GM12878 (cell line): ENCODE results near the gene PTPRD. TPM values are rescaled to one million over a fixed set of nuclear protein-coding genes. Genes with fewer than 3 reads are reported as not detected.

Experiments used
- ATAC-seq: fragments of 200-7000 bp; cut with Tn5 transposase; 3 replicates; pipeline ENCODE4 v1.9.1; 2020; ENCODE audit warnings: mild to moderate bottlenecking, moderate library complexity
- BruUV-seq: library from RNA; stranded (reverse); fragments of 400-500 nt; replicated peaks from 2 replicates; lab custom pipeline; 2021; lab: Mats Ljungman, UMichigan
- CTCF ChIA-PET: fragments of 300-600 bp; sonication (Branson Sonifier 250); formaldehyde crosslinking; extraction: SDS; loops from one replicate; lab custom pipeline; 2021; ENCODE audit warnings: inconsistent platforms; lab: Yijun Ruan, JAX
- POLR2A ChIA-PET: fragments of 350-600 bp; formaldehyde crosslinking; extraction: SDS; loops from one replicate; lab custom pipeline; 2021; ENCODE audit warnings: inconsistent platforms; lab: Charles Lee
- RAD21 ChIA-PET: fragments of 300-600 bp; sonication (Branson Sonifier 250); formaldehyde crosslinking; loops from one replicate; lab custom pipeline; 2023; ENCODE audit warnings: antibody characterized with exemption; ENCODE audit not compliant: unreplicated experiment; lab: Charles Lee
- SMC1A ChIA-PET: fragments of 300-600 bp; sonication (Branson Sonifier 250); formaldehyde crosslinking; loops from one replicate; lab custom pipeline; 2023; ENCODE audit not compliant: unreplicated experiment, uncharacterized antibody; lab: Charles Lee
- DNase-seq: peaks from one replicate; pipeline ENCODE4 v3.0.0-alpha.2; 2011; ENCODE audit warnings: low read depth, low spot score
- FAIRE-seq: peaks from 3 replicates; lab custom pipeline; 2011; peaks lifted over from hg19 to GRCh38; lab: Jason Lieb, UNC
- H2AFZ ChIP-seq: 2 replicates; pipeline ENCODE4 v1.6.0; 2011; ENCODE audit warnings: low read depth, low read length, control low read depth; ENCODE audit not compliant: control insufficient read depth
- H3K27ac ChIP-seq: 2 replicates; pipeline ENCODE4 v1.5.1; 2011; ENCODE audit warnings: control low read depth; ENCODE audit not compliant: control insufficient read depth, insufficient read depth
- H3K27me3 ChIP-seq, 2 experiments: replicated peaks in 1 of 2; 2 replicates each; pipeline versions ENCODE4 v1.6.0 to v1.6.1; 2011; ENCODE audit warnings: low read length in 1 of 2; ENCODE audit not compliant: control insufficient read depth in 2 of 2, insufficient read depth in 2 of 2
- H3K36me3 ChIP-seq, 2 experiments: 2 replicates each; pipeline ENCODE4 v1.5.1; 2011; ENCODE audit warnings: low read length in 1 of 2; ENCODE audit not compliant: control insufficient read depth in 2 of 2, insufficient read depth in 2 of 2
- H3K4me1 ChIP-seq: 2 replicates; pipeline ENCODE4 v1.6.1; 2011; ENCODE audit warnings: mild to moderate bottlenecking, low read length, moderate library complexity, mixed read lengths; ENCODE audit not compliant: control insufficient read depth, insufficient read depth
- H3K4me2 ChIP-seq: 2 replicates; pipeline ENCODE4 v1.6.0; 2011; ENCODE audit warnings: control low read depth; ENCODE audit not compliant: control insufficient read depth, insufficient read depth
- H3K4me3 ChIP-seq: fragments of 200-600 bp; sonication (generic); 2 replicates; pipeline ENCODE4 v1.5.1; 2016
- H3K79me2 ChIP-seq: 2 replicates; pipeline ENCODE4 v1.6.0; 2011; ENCODE audit warnings: low read length; ENCODE audit not compliant: control insufficient read depth, insufficient read depth
- H3K9ac ChIP-seq: 2 replicates; pipeline ENCODE4 v1.8.0; 2011; ENCODE audit warnings: low read length, control low read depth, mixed read lengths; ENCODE audit not compliant: control insufficient read depth, insufficient read depth
- H3K9me3 ChIP-seq: replicated peaks from 3 replicates; pipeline ENCODE4 v1.5.1; 2011; ENCODE audit warnings: mild to moderate bottlenecking, low read length; ENCODE audit not compliant: control insufficient read depth, insufficient read depth
- H4K20me1 ChIP-seq: 2 replicates; pipeline ENCODE4 v1.6.0; 2011; ENCODE audit not compliant: control insufficient read depth, insufficient read depth
- BHLHE40 ChIP-seq, 2 experiments: fragments of 450-650 bp in 1 of 2; IDR thresholded peaks; 2 replicates each; pipeline ENCODE4 v1.6.1; 2011 to 2017; ENCODE audit warnings: low read depth in 2 of 2, borderline replicate concordance in 1 of 2, improper control_type of control experiment in 1 of 2, low read length in 1 of 2, mild to moderate bottlenecking in 1 of 2
- CBX5 ChIP-seq: sonication (generic); IDR thresholded peaks from 2 replicates; pipeline ENCODE4 v1.6.1; 2016; ENCODE audit warnings: low read depth, moderate library complexity, mild to moderate bottlenecking, inconsistent platforms
- MXI1 ChIP-seq: fragments of 150-350 bp; IDR thresholded peaks from 2 replicates; pipeline ENCODE4 v1.6.1; 2011; ENCODE audit warnings: low read depth, mild to moderate bottlenecking, inconsistent platforms, low read length, improper control_type of control experiment
- MYB ChIP-seq: fragments of 150-350 bp; IDR thresholded peaks from 2 replicates; pipeline ENCODE4 v1.6.1; 2014; ENCODE audit warnings: mild to moderate bottlenecking, low read depth, low read length, borderline replicate concordance
- NFIC ChIP-seq: IDR thresholded peaks from 2 replicates; pipeline ENCODE4 v1.6.1; 2012; ENCODE audit warnings: low read depth, mild to moderate bottlenecking, inconsistent platforms, low read length, moderate library complexity
- RCOR1 ChIP-seq: conservative IDR thresholded peaks from 2 replicates; pipeline ENCODE4 v1.6.1; 2012; ENCODE audit warnings: low read depth, low read length, improper control_type of control experiment
- SPI1 ChIP-seq: IDR thresholded peaks from 2 replicates; pipeline ENCODE4 v1.6.1; 2011; ENCODE audit warnings: low read depth, mild to moderate bottlenecking, low read length, moderate library complexity, borderline replicate concordance; ENCODE audit not compliant: insufficient read depth
- STAT3 ChIP-seq: IDR thresholded peaks from 2 replicates; pipeline ENCODE4 v1.6.1; 2011; ENCODE audit warnings: low read depth, low read length, improper control_type of control experiment
- TCF3 ChIP-seq: IDR thresholded peaks from 2 replicates; pipeline ENCODE4 v1.6.1; 2012; ENCODE audit warnings: low read depth, mild to moderate bottlenecking, low read length, borderline replicate concordance; ENCODE audit not compliant: insufficient read depth
- ZNF384 ChIP-seq: IDR thresholded peaks from 2 replicates; pipeline ENCODE4 v1.6.1; 2012; ENCODE audit warnings: low read depth, mild to moderate bottlenecking, low read length, improper control_type of control experiment, borderline replicate concordance
- in situ Hi-C: fragments of 300-500 bp; cut with MboI; formaldehyde crosslinking; loops from 9 replicates; pipeline ENCODE4 v1.14.3; 2018; ENCODE audit warnings: mixed read lengths
- intact Hi-C: fragments of 100-400 bp; cut with micrococcal nuclease; formaldehyde crosslinking; loops from one replicate; pipeline ENCODE4 v1.14.2; 2022; ENCODE audit not compliant: unreplicated experiment
- polyA plus RNA-seq, 11 experiments: library from polyadenylated mRNA; depleted of rRNA in 4 of 11; unstranded in 6 of 11; stranded (reverse) in 5 of 11; fragments of >200 nt; fragmentation: Nextera tagmentation in 4 of 11; fragmentation: Illumina TruSeq in 1 of 11; extraction: Ambion mirVana in 4 of 11; extraction: Trizol in 1 of 11; gene quantifications; 1 replicate in 1 of 11; 2 replicates in 10 of 11; pipeline versions ENCODE4 v1.2.1 to v1.2.3, GENCODE V29; 2011 to 2016; ENCODE audit warnings: inconsistent platforms in 2 of 11, missing spikeins in 2 of 11, low read depth in 1 of 11
- total RNA-seq, 4 experiments: library from RNA; depleted of rRNA in 3 of 4; stranded (reverse); fragments of >200 nt in 3 of 4; fragmentation: Illumina TruSeq in 1 of 4; extraction: Trizol in 1 of 4; gene quantifications; 2 replicates each; pipeline versions ENCODE4 v1.2.1 to v1.2.3, GENCODE V29; 2013 to 2021
- TF ChIP-seq, protein P1 (sequence below): IDR thresholded peaks from 2 replicates; pipeline ENCODE4 v1.6.1; 2012; ENCODE audit warnings: low read depth, low read length, improper control_type of control experiment
- TF ChIP-seq, protein P2 (sequence below): IDR thresholded peaks from 2 replicates; pipeline ENCODE4 v1.6.1; 2012; ENCODE audit warnings: low read depth, low read length, improper control_type of control experiment
- TF ChIP-seq, protein P3 (sequence below): fragments of 450-650 bp; formaldehyde crosslinking; IDR thresholded peaks from 2 replicates; pipeline ENCODE4 v1.5.0; 2022; ENCODE audit warnings: mild to moderate bottlenecking, missing genetic modification characterization

Gene PTPRD
- total and polyA plus RNA-seq, 10 of the 15 experiments (the other 5 are each of a cell fraction or from before 2014, with no cell fraction given): under 0.01 to 0.05 (median 0.01) TPM; not detected in 7

DNA sequence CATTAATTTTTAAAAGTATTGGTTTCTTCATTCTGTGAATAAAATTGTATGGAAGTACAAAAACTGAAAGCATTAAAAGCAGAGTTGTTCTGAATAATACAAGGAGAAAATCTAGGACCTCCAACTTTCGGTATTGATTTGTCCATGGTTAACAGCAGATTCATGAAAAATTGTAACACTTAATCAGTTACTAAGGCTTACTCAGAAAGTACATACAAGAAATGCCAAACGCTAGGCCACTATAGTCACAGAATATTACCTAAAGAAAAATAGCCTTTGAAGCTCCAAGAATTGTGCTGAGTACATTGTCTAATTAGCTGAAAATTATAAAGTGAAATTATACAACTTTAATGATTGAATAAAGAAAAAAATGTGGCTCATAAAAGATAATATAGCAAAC is 271.7 kb downstream of the PTPRD start (continued):
- TF ChIP-seq, protein P1, sequence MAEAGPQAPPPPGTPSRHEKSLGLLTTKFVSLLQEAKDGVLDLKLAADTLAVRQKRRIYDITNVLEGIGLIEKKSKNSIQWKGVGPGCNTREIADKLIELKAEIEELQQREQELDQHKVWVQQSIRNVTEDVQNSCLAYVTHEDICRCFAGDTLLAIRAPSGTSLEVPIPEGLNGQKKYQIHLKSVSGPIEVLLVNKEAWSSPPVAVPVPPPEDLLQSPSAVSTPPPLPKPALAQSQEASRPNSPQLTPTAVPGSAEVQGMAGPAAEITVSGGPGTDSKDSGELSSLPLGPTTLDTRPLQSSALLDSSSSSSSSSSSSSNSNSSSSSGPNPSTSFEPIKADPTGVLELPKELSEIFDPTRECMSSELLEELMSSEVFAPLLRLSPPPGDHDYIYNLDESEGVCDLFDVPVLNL: no peak
- TF ChIP-seq, protein P2, sequence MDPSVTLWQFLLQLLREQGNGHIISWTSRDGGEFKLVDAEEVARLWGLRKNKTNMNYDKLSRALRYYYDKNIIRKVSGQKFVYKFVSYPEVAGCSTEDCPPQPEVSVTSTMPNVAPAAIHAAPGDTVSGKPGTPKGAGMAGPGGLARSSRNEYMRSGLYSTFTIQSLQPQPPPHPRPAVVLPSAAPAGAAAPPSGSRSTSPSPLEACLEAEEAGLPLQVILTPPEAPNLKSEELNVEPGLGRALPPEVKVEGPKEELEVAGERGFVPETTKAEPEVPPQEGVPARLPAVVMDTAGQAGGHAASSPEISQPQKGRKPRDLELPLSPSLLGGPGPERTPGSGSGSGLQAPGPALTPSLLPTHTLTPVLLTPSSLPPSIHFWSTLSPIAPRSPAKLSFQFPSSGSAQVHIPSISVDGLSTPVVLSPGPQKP: no peak
- TF ChIP-seq, protein P3, sequence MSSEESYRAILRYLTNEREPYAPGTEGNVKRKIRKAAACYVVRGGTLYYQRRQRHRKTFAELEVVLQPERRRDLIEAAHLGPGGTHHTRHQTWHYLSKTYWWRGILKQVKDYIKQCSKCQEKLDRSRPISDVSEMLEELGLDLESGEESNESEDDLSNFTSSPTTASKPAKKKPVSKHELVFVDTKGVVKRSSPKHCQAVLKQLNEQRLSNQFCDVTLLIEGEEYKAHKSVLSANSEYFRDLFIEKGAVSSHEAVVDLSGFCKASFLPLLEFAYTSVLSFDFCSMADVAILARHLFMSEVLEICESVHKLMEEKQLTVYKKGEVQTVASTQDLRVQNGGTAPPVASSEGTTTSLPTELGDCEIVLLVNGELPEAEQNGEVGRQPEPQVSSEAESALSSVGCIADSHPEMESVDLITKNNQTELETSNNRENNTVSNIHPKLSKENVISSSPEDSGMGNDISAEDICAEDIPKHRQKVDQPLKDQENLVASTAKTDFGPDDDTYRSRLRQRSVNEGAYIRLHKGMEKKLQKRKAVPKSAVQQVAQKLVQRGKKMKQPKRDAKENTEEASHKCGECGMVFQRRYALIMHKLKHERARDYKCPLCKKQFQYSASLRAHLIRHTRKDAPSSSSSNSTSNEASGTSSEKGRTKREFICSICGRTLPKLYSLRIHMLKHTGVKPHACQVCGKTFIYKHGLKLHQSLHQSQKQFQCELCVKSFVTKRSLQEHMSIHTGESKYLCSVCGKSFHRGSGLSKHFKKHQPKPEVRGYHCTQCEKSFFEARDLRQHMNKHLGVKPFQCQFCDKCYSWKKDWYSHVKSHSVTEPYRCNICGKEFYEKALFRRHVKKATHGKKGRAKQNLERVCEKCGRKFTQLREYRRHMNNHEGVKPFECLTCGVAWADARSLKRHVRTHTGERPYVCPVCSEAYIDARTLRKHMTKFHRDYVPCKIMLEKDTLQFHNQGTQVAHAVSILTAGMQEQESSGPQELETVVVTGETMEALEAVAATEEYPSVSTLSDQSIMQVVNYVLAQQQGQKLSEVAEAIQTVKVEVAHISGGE (CRISPR knock-in tag): no peak
- no peak for TF ChIP-seq STAT3

DNA sequence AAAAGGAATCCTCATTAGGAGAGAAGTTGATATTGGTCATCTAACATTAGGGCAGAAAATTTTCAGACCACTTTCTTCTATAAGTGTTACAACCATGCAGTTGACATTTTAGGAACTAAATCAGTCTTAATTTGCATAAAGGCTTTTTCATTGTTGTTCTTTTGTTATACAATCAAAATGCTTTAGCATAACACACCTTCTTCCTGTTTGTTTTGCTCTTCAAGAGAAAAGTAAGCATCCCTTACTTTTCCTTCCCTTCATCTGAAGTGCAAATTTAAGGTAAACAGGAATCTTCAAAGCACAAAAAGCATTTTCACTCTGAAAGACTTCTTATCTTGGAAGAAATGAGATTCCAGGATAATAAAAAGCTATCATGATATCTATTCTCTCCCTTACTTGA is 273.6 kb downstream of the PTPRD start:
- in situ Hi-C loops (no loop called here), intact Hi-C loops (no loop called here)
- Histone ChIP-seq H3K9ac (no peak overlapping the region), H3K27me3 (no peaks in the 10 kb centered on the region), H3K4me3 (no peak overlapping the region), H3K79me2 (no peaks in the 10 kb centered on the region), H3K27ac (no peak overlapping the region), H3K9me3 (no peaks in the 10 kb centered on the region), H3K4me2 (no peak overlapping the region), H4K20me1 (no peaks in the 10 kb centered on the region), H2AFZ (no peak overlapping the region), H3K36me3 (no peaks in the 10 kb centered on the region), H3K4me1 (no peaks in the 10 kb centered on the region)
- BruUV-seq: no TSS peak
- RAD21 ChIA-PET: no interaction called here
- DNase-seq (no peak), ATAC-seq (no peak), FAIRE-seq (no peak)
- POLR2A ChIA-PET: no interaction called here
- CTCF ChIA-PET: no interaction called here
- SMC1A ChIA-PET: interaction anchor here (1.2 kb wide), 1 partner anchor 18 kb away, joined by 3 read pairs; no protein-coding TSS in a partner anchor
- no peak for TF ChIP-seq RCOR1
- TF ChIP-seq MXI1: no peak
- no peak for TF ChIP-seq SPI1
- no peak for TF ChIP-seq NFIC
- TF ChIP-seq MYB: no peak
- TF ChIP-seq CBX5: no peak
- TF ChIP-seq ZNF384: no peak
- TF ChIP-seq BHLHE40 (IDR thresholded peaks at IDR 0.05; ENCODE audit: borderline replicate concordance in 1 of 2, low read depth in 2 of 2, low read length in 1 of 2): no peak
- TF ChIP-seq TCF3: no peak
